Measurements from ENCODE around the gene C14orf132. TPM values are rescaled to one million over a fixed set of nuclear protein-coding genes. Genes with fewer than 3 reads are reported as not detected.

Gene C14orf132
- total RNA-seq, 1 experiment from 2014 or later, result not detected

- DNase-seq (ENCODE audit: low spot score), result no peak
Measured at GRCh38 chr14:96039633-96040311, 610 bp downstream of the C14orf132 start.

- DNase-seq (ENCODE audit: low spot score), result no peak
Measured at GRCh38 chr14:96040828-96041371, 1.7 kb downstream of the C14orf132 start.

- DNase-seq (ENCODE audit: low spot score), result no peak
Measured at GRCh38 chr14:96042248-96042930, 3.2 kb downstream of the C14orf132 start.

- DNase-seq (ENCODE audit: low spot score), result no peak
Measured at GRCh38 chr14:96046630-96047029, 7.5 kb downstream of the C14orf132 start.

- DNase-seq (ENCODE audit: low spot score), result no peak
Measured at GRCh38 chr14:96047101-96047500, 7.9 kb downstream of the C14orf132 start.

GRCh38 chr14:96049932-96050331 lies 10.8 kb downstream of the C14orf132 start:
- DNase-seq (ENCODE audit: low spot score), result no peak

- no peak for DNase-seq (ENCODE audit: low spot score)
Measured at GRCh38 chr14:96050482-96050881, 11.3 kb downstream of the C14orf132 start.

- DNase-seq (ENCODE audit: low spot score), result no peak
Measured at GRCh38 chr14:96051231-96051630, 12.1 kb downstream of the C14orf132 start.

- peak; percentile 29 for DNase-seq (ENCODE audit: low spot score)
Measured at GRCh38 chr14:96051642-96052540, 12.7 kb downstream of the C14orf132 start.

- no peak for DNase-seq (ENCODE audit: low spot score)
Measured at GRCh38 chr14:96052541-96053247, 13.5 kb downstream of the C14orf132 start.

- no peak for DNase-seq (ENCODE audit: low spot score)
Measured at GRCh38 chr14:96053248-96053599, 14.1 kb downstream of the C14orf132 start.

- DNase-seq (ENCODE audit: low spot score), result no peak
Measured at GRCh38 chr14:96053600-96054381, 14.6 kb downstream of the C14orf132 start.

GRCh38 chr14:96054661-96055060 lies 15.5 kb downstream of the C14orf132 start:
- DNase-seq (ENCODE audit: low spot score), result no peak

GRCh38 chr14:96055065-96055752 lies 16.0 kb downstream of the C14orf132 start:
- DNase-seq (ENCODE audit: low spot score), result no peak

- DNase-seq (ENCODE audit: low spot score), result no peak
Measured at GRCh38 chr14:96055753-96056508, 16.8 kb downstream of the C14orf132 start.

- DNase-seq (ENCODE audit: low spot score), result peak; percentile 1
Measured at GRCh38 chr14:96056509-96057422, 17.6 kb downstream of the C14orf132 start.

- no peak for DNase-seq (ENCODE audit: low spot score)
Measured at GRCh38 chr14:96057738-96058137, 18.6 kb downstream of the C14orf132 start.

GRCh38 chr14:96058576-96059200 lies 19.5 kb downstream of the C14orf132 start:
- DNase-seq (ENCODE audit: low spot score), result no peak
